HG02852 (cell line): Measurements from ENCODE around the gene ALX4.

Experiments used
- ATAC-seq: cut with Tn5 transposase; IDR thresholded peaks from one replicate; pipeline ENCODE4 v1.9.1; 2021; ENCODE audit warnings: mild to moderate bottlenecking, moderate library complexity; ENCODE audit not compliant: unreplicated experiment

ALX4 gene

DNA sequence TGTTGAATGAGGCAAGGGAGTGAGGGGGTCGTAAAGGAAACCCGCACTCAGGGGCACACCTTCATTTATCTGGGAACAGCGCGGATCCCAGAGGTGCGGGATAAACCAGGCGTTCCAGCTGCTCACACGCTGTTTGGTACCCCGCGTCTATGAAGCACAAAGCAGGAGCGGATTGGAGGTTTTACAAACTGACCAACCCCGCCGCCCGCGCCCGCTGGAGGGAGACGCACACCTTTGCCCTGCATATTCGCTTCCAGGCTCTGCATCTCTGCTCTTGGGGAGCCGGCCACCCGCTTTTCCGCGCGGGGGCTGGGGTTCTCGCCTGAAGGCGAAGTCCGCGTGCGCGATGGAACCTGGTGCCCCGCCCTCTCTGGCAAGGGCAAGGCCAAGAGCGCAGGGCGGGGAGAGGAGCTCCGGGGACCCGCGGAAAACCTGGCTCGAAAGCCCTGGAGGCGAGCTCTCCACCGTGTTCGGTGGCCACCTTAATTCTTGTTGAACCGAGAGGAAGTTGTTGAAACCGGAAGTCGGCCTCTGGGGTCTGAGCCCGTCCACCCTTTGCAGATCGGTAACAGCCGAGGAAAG is 6.8 kb upstream of the ALX4 start:
- ATAC-seq = no peak

DNA sequence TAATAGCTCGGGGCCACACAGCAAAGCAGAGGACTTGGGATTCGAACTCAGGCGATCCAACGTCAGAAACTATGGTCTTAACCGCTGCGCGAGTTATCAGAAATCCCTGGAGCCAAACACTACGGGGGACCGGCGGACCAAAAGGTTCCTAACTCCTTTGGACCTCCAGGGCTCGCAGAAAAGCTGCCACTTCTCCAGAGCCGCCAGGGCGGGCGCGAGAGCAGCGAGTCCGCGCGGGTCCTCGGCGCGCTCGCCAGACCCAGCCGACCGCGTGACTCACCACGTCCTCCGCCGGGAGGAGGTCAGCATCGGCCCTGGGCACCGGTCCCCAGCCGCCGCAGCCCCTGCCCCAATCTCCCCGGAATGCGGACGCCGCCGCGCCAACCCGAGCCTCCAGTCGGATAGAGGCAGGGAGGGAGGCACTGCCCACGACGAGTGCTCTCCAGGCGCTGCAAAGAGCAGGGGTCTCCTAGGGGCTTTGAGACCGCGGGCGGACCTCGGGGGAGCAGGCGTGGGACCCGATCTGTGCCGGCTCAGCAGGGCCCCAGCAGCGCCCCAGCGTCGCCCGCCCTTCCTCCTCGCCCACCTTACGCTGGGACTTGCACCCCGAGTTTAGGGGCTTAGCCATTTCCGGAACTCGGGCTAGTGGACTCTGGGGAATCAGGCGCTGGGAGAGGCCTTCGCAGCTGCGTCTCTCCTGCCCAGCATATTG is 6.2 kb upstream of the ALX4 start:
- ATAC-seq = no peak

- ATAC-seq = no peak
Measured at GRCh38 chr11:44314733-44315132, 4.8 kb upstream of the ALX4 start.

DNA sequence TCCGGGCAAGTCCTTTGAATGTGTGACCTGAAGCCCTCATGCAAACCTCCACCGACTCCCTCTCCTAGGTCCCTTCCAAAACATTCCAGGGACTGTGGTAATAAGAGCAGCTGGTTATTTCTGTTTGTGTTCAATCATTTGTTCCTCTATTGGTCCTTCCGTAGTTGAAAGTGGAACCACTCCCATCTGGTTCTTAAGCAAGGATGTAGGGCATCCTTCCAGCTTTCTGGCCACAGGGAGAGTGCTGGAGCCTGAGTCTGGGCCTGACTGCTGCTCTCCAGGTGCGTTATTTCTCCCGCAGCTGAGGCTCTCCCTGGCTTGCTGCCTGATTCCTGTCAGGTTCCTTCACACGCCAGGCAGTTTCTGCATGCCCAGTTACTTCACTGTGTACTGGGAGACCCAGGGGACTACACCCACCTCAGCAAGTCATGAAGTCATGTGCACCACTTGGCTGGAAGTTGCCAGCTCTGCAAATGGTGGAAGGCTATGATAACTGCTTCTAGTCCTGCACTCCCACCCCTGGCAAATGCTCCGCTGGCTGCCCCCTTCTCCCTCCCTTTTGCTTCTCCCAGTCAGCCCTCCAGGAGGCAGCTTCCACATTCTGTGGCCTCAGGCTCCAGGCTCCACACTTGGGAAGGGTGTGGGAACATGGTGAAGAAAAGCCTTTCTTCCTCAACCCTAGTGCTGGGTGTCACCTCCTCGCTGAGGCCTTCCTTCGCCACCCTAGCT is 4.0 kb upstream of the ALX4 start:
- ATAC-seq = no peak

DNA sequence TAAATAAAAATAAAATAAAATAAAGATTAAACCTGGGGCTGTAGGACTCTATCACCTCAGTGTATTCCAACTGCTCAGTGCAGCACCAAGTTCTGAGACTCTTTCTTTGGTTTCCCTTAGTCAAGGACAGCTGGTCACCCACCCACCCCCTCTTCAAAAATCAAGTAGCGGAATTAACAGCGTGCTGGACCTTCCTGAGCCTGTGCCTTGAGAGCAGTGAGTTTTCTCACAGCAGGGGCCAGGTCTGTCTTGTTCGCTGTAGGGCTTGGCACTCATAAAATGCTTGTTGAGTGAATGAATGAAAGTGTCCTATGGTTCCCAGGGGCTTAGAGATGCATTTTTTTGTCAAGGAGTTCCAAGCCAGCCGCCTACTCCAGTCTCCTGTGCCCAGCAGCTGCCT is 2.9 kb upstream of the ALX4 start:
- no peak for ATAC-seq

DNA sequence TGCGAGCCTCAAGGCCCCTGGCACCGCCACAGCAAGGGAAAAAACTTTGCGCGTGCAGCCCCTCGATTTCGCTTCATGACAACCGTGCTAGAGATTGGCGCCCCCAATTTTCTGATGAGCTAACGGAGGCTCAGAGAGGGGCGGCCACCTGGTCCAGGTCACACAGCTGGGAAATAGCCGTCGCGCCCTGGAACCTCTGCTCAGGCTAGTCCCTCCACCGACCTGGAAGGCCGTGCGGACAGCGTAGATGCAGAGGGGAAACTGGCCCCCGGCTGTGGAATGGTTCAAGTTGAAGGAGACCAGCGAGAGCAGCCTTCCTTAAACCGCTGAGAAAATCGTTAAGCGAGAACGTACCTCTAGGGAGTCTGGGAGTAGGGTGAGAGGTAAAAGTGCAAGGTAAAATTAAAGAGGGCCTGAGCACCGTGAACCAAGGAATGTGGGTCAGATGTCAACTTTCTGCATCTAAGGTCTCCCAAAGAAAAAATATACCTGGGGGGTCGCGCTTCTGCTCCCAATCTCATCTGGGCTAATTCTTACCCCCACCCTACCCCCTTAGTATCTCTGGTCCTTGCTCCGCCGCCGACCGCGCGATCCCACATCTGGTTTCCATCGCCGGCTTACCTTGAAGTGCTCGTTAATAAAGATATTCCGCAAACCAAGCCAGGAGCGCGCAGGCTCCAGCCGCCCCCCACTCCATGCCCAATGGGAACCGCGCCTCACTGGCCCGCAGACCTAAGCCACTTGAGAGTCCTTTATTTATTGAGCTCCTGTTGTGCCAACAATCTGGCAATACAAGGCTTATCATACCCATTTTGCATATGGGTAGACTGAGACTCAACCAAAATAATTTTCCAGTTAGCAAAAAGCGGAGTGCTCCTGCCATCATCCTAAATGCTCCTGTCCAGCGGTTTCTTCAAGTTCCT is 1.7 kb upstream of the ALX4 start:
- ATAC-seq = no peak

GRCh38 chr11:44310463-44311272 is 729 bp upstream of the ALX4 start:
- ATAC-seq = no peak

DNA sequence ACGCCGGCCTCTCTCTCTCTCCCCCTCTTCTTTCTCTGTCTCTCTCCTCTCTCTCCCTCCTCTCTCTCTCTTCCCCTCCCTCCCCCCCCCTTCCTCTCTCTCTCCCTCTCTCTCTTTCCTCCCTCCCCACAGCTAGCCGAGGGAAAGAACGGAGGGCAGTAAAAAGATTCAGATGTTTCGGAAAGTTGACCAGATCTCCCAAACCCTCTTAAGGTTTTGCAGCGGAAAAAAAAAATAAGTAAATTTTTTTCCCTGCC is 195 bp upstream of the ALX4 start:
- ATAC-seq = no peak

GRCh38 chr11:44308923-44309477 is 939 bp downstream of the ALX4 start:
- no peak for ATAC-seq

GRCh38 chr11:44308256-44308922 is 1.6 kb downstream of the ALX4 start:
- no peak for ATAC-seq

GRCh38 chr11:44307340-44308099 is 2.4 kb downstream of the ALX4 start:
- ATAC-seq = no peak

DNA sequence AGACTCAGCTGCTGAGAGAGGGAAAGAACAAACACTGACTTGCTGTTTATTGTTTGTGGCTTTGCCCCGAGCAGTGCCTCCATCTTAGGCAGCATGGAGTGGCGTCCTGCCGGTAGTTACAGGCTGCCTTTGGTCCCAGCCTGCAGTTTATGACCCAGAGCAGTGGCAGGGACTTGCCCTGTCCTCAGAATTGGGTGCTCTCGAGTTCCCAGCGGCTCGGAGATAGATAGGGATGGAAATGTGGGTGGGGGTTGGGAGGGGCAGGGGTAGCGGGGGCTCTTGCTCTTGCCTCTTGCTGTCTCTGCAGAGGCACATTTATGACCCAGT is 3.1 kb downstream of the ALX4 start:
- ATAC-seq = no peak

DNA sequence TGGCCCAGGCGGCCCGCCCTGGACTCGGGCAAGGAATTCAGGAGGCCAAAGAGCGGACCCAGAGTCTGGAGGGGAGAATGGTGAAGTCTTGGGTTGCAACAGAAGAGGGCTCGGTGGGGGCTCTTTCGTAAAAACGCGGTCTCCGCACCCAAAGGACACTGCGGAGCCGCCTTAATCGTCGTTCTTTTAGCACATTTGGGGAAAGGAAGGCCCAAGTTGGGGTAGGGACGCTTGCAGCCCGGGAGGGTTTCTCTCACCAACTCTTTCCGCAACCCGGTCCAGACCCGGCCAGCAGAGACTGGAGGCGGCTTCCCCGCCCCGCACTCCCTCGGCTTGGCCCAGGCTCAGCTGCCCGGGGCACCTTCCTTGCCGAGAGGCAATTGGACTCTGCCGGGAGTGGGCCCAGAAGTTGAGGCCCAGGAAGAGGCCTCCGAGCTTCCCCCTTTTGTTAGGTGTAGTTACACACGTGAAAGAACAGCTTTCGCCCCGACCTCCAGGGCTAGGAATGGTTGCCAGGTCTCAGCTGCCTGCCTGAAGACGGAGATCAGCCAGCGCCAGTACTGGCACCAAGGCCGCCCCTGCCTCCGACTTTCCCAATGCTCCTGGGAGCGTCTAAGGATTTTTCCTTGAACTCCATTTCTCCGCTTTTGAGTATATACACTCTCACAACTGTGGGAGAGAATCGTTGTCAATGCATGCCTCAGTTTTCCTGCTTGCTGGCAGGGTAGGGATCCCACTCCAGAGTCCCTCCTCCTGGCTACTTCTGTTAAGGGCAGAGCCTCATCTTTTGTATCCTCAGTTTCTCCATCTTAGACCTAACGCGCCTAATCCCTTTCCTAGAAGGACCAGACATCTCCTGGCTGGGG is 3.7 kb downstream of the ALX4 start:
- no peak for ATAC-seq

DNA sequence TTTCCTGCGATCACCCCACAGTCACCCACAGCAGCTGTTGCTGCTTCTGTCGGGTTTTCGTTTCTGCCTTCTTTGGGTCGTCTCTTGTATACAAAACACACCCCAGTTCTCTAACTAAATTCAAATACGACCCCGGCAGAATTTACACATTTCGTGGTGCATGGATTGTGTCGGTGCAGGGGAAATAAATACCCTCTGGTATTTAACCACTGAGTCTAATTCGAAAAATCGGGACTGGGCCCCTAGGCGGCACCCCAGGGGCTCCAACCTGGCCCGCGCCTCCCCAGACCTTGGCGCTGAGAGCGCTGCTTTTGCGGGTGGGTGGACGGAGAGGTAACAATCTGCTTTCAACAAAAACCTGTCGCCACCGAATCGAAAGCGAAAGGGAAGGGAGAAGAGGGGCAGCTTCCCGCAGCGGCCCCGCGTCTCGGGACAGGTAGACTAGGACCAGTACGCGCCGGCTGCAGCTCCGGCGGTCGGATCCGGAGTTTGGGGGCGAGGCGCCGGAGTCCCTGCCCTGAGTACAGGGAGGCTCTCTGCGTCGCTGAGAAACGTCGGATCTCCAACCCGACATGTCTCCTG is 4.4 kb downstream of the ALX4 start:
- ATAC-seq = no peak

DNA sequence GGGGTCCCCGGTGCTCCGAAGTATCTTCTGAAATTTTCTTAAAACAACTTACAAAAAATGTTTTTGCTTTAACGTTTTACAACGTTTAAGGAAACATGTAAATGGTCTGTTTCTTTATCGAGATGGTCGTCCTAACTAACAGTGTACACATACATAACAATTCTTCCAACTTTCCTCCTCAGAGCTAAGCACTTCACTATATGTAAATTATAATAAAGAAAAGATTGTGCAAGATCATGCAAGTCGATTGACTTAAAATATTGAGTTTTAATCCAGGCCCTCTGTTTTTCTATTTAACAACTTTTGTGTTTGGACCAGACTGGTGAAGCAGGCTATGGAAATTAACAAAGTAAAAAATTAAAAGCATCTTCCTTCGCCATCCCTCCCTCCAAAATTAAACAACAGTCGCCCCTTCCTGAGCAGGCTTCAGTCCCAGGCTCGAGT is 4.9 kb downstream of the ALX4 start:
- ATAC-seq = no peak

DNA sequence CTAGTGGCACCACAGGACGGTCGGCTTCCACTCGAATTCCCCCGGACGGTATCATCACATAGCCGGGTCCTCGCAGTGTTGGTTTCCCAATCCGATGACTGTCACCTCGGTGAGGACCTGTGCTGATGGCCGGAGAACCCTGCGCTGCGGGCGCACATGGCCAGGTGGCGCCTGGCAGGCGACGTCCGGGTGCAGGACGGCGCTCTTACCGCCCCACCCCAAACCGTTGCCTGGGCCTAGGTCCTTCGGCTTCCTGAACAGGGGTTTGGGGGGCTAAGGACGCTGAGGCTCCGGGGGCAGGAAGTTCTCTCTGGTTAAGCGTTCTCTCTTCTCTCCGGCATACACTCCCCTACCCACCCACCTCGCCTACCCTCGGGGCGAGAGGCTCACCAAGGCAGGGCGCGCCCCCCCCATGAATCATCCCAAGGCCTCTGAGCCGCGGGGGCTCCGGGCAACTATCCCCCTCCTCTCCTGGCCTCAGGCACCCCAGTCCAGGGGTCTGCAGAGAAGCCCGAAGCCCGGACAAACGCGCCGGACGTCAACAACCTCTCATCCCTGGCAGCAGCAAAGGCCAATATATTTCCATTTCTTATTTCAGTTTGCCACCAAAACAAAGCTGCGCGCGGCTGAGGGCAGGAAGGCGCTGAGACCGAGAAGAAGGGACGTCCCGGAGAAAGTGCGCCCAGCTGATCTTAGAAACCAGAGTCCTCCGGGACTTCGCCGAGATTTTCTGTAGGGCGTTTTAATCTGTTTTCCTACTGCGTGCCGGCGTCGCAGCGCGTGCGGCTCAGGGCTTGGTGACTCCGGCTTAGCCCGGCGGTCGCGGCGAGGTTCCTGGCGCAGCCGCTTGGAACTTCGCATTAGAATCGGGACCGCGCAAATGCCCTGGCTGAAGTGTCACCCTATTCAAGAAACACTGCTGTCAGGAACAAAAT is 5.6 kb downstream of the ALX4 start:
- no peak for ATAC-seq
